Upper lobe of left lung (tissue), 4 donors: ENCODE data around the gene TWF1.

Source experiments
- CTCF ChIP-seq, 6 experiments: fragments of 450-650 bp in 4 of 6; fragments of 200-600 bp in 2 of 6; sonication (generic) in 2 of 6; IDR thresholded peaks; one replicate each; pipeline ENCODE4 v1.5.1; 2016 to 2019; ENCODE audit warnings: antibody characterized with exemption in 6 of 6
- EP300 ChIP-seq, 4 donors: sonication (generic); formaldehyde crosslinking; IDR thresholded peaks; one replicate each; pipeline ENCODE4 v1.5.1; 2017; ENCODE audit warnings: antibody characterized with exemption in 4 of 4, control low read depth in 2 of 4
- POLR2A ChIP-seq, 4 donors: fragments of 450-650 bp; IDR thresholded peaks; one replicate each; pipeline ENCODE4 v1.5.1; 2016 to 2017; ENCODE audit warnings: antibody characterized with exemption in 4 of 4, mild to moderate bottlenecking in 2 of 4
- POLR2AphosphoS5 ChIP-seq, 2 donors: sonication (generic); formaldehyde crosslinking; IDR thresholded peaks; one replicate each; pipeline ENCODE4 v1.5.1; 2017; ENCODE audit warnings: antibody characterized with exemption in 2 of 2

GRCh38 chr12:43758247-43758727 lies 47.8 kb downstream of the TWF1 start:
- TF ChIP-seq CTCF (IDR thresholded peaks at IDR 0.05), result no peak
- no peak for TF ChIP-seq POLR2A (IDR thresholded peaks at IDR 0.05)
- TF ChIP-seq EP300 (IDR thresholded peaks at IDR 0.05), result no peak
- TF ChIP-seq POLR2AphosphoS5 (IDR thresholded peaks at IDR 0.05), result no peak
